NT2/D1 (cell line): ENCODE measurements around the gene UBE2E1.
"Not testable (repeated sequence)": the region's sequence is repeated elsewhere in the genome, so short reads cannot be mapped to it uniquely, and the experiment has no call there.

Experiments used
- DNase-seq: peaks from one replicate; pipeline ENCODE4 v3.0.0-alpha.2; 2011; ENCODE audit warnings: low read depth, low spot score
- H3K27me3 ChIP-seq: 2 replicates; pipeline ENCODE4 v1.6.0; 2011; ENCODE audit warnings: mild to moderate bottlenecking; ENCODE audit not compliant: insufficient read length, insufficient read depth
- H3K36me3 ChIP-seq: 2 replicates; pipeline ENCODE4 v1.6.1; 2011; ENCODE audit warnings: mild to moderate bottlenecking, low read length, mixed read lengths; ENCODE audit not compliant: insufficient read depth, insufficient read length
- H3K4me1 ChIP-seq: 2 replicates; pipeline ENCODE4 v1.5.1; 2011; ENCODE audit not compliant: insufficient read depth, insufficient read length
- H3K4me3 ChIP-seq: 2 replicates; pipeline ENCODE4 v1.5.1; 2011; ENCODE audit warnings: low read depth; ENCODE audit not compliant: insufficient read length
- H3K9ac ChIP-seq: 2 replicates; pipeline ENCODE4 v1.6.0; 2011; ENCODE audit warnings: low read depth; ENCODE audit not compliant: insufficient read length
- H3K9me3 ChIP-seq: 2 replicates; pipeline ENCODE4 v1.5.1; 2011; ENCODE audit warnings: mild to moderate bottlenecking, low read length; ENCODE audit not compliant: insufficient read depth
- SUZ12 ChIP-seq: IDR thresholded peaks from 2 replicates; pipeline ENCODE4 v1.6.1; 2011; ENCODE audit not compliant: insufficient read length, insufficient read depth; ENCODE audit errors: extremely low read depth
- YY1 ChIP-seq: IDR thresholded peaks from 2 replicates; pipeline ENCODE4 v1.6.1; 2011; ENCODE audit not compliant: insufficient read length, insufficient read depth
- ZNF274 ChIP-seq: IDR thresholded peaks from 2 replicates; pipeline ENCODE4 v1.6.1; 2011; ENCODE audit warnings: mild to moderate bottlenecking, low read depth, low read length

Gene UBE2E1

DNA sequence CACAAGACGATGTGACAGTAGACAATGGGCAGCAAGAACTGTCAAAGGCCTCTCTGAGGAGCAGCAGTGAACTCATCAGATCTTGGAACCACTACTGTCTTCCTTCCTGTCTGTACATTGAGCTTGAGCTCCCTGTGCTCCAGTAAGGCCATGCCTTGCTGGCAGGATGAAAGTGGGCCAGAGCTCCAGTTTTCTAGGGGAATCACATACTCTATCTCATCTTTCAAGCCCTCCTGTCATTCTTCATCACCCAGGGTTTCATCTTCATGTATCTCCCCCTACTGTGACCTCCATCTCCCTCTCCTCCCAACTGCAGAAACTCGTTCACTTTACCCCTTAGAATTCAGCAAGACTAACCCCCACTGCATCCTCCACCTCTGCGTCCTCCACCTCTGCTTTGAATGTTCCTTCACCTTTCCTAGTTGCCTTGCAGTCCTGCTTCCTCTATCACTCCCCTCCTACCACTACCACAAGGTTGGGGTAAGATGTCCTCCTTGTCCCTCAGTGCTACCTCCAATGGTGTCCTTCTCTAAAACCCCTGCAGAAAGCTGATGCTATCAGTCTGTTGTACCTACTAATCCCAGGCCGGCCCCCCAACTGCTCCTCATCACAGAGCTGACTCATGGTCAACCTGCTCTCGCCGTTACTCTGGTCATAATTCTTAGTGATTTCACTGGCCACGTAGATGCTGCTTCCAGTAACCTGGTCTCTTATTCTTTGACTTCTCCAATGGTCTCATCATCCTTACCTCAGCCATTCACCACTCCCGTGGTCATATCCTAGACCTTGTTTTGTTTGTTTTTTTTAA, 88.7 kb downstream of the UBE2E1 start:
- Histone ChIP-seq H3K4me3 (no peak overlapping the region), H3K9ac (no peak overlapping the region), H3K4me1 (no peaks in the 10 kb centered on the region), H3K36me3 (peaks cover 73% of the 10 kb centered on the region), H3K27me3 (no peaks in the 10 kb centered on the region), H3K9me3 (no peaks in the 10 kb centered on the region)
- DNase-seq = no peak
- TF ChIP-seq ZNF274 (no peak), YY1 (no peak), SUZ12 (no peak)

DNA sequence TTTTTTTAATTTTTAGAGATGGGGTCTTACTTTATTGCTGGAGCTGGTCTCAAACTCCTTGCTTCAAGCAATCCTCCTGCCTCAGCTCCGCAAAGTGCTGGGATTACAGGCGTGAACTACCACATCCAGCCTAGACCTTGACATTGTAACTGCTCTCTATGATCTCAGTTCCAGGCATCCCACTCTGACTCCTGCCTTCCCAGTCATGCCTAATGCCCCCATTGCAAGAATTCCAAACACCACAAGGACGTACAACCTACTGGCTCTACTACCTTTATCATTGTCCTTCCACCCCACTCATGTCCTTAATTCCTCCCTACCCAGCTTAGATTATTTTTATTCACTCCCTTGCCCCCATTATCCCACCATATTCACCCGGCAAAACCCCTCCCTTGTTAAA, 89.4 kb downstream of the UBE2E1 start:
- no peaks in the 10 kb centered on the region for H3K9me3 ChIP-seq
- no peak overlapping the region for H3K9ac ChIP-seq
- H3K27me3 ChIP-seq = no peaks in the 10 kb centered on the region
- no peak overlapping the region for H3K4me3 ChIP-seq
- H3K36me3 ChIP-seq = peaks cover 73% of the 10 kb centered on the region
- DNase-seq = no peak
- TF ChIP-seq SUZ12 (no peak), YY1 (no peak), ZNF274 (no peak)
- no peaks in the 10 kb centered on the region for H3K4me1 ChIP-seq

DNA sequence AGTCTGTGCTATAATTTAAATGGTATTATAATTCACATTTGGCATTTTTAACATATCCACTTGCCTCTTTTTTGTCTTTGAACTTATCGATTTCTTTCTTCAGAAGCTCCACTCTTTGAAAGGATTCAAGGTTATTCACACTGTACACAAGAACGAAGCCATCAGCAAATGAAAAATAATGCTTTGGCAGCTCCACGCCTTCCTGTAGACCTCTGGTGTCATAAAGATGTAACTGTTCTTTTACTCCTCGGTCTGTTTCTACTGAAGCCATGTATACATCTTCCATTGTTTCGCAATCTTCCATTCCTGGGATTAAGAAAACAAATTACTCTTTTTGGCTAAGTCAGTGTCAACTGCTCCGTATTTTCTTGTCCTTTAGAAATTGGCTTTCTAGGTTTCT, 95.0 kb downstream of the UBE2E1 start:
- no peaks in the 10 kb centered on the region for H3K4me1 ChIP-seq
- no peak for DNase-seq
- H3K9me3 ChIP-seq = no peaks in the 10 kb centered on the region
- TF ChIP-seq SUZ12 = no peak
- no peak overlapping the region for H3K9ac ChIP-seq
- peaks cover 65% of the 10 kb centered on the region for H3K36me3 ChIP-seq
- H3K27me3 ChIP-seq = no peaks in the 10 kb centered on the region
- H3K4me3 ChIP-seq = no peak overlapping the region

GRCh38 chr3:23904545-23904944, 98.8 kb downstream of the UBE2E1 start:
- Histone ChIP-seq H3K4me1 (no peaks in the 10 kb centered on the region), H3K4me3 (no peak overlapping the region), H3K9me3 (no peaks in the 10 kb centered on the region), H3K9ac (no peak overlapping the region), H3K36me3 (peaks cover 62% of the 10 kb centered on the region), H3K27me3 (no peaks in the 10 kb centered on the region)
- TF ChIP-seq SUZ12 = no peak
- no peak for TF ChIP-seq YY1
- TF ChIP-seq ZNF274 = no peak
- DNase-seq = no peak

DNA sequence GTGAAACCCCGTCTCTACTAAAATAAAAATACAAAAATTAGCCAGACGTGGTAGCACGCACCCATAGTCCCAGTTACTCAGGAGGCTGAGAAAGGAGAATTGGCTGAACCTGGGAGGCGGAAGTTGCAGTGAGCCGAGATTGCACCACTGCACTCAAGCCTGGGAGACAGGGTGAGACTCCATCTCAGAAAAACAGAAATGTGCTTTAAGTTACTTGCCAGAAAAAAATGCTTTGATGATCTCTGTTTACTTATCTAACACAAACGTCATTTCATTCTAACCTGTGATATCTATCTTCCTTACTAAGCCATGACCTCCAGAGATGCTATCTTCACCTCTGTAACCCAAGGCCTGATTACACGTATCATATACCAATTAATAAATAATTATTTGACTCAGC, 103.6 kb downstream of the UBE2E1 start:
- no peak overlapping the region for H3K9ac ChIP-seq
- H3K27me3 ChIP-seq = no peaks in the 10 kb centered on the region
- no peak for DNase-seq
- peaks cover 40% of the 10 kb centered on the region for H3K36me3 ChIP-seq
- no peaks in the 10 kb centered on the region for H3K4me1 ChIP-seq
- no peak overlapping the region for H3K4me3 ChIP-seq
- TF ChIP-seq SUZ12 (no peak), ZNF274 (no peak), YY1 (no peak)
- no peaks in the 10 kb centered on the region for H3K9me3 ChIP-seq

GRCh38 chr3:23911397-23911796, 105.6 kb downstream of the UBE2E1 start:
- H3K4me1 ChIP-seq = no peaks in the 10 kb centered on the region
- H3K36me3 ChIP-seq = peaks cover 43% of the 10 kb centered on the region
- no peak overlapping the region for H3K4me3 ChIP-seq
- H3K27me3 ChIP-seq = no peaks in the 10 kb centered on the region
- H3K9ac ChIP-seq = no peak overlapping the region
- no peak for DNase-seq
- TF ChIP-seq SUZ12 (no peak), YY1 (no peak), ZNF274 (no peak)
- H3K9me3 ChIP-seq = no peaks in the 10 kb centered on the region

GRCh38 chr3:23912335-23912734, 106.6 kb downstream of the UBE2E1 start:
- H3K4me3 ChIP-seq, DNase-seq, H3K9ac ChIP-seq, H3K4me1 ChIP-seq, H3K27me3 ChIP-seq, H3K9me3 ChIP-seq: not testable (repeated sequence)
- H3K36me3 ChIP-seq = peaks cover 38% of the 10 kb centered on the region

DNA sequence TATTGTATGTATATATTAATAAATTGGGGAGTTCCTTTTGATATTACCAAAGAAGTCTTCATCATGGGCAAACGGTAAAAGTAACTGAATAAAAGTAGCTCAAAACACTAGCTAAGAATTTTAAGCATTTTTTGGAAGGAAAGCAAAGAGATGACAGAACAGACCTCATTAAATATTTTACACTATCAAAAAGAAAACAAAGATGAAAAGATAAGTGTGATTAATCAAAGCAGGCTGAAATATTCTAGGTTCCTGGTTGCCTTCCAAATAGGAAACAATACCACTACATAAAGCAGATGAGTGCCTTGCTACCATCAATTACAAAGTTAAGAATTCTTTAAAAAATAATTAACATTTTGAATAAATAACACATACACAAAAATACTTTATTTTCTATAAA, 107.4 kb downstream of the UBE2E1 start:
- Histone ChIP-seq H3K9me3 (no peaks in the 10 kb centered on the region), H3K9ac (no peak overlapping the region), H3K4me3 (no peak overlapping the region), H3K27me3 (no peaks in the 10 kb centered on the region), H3K4me1 (no peaks in the 10 kb centered on the region), H3K36me3 (peaks cover 38% of the 10 kb centered on the region)
- TF ChIP-seq YY1 = no peak
- TF ChIP-seq SUZ12 = no peak
- TF ChIP-seq ZNF274 = no peak
- DNase-seq = no peak
